Esophagus squamous epithelium (tissue), 4 donors: ENCODE data around the gene RAB8B.

Experiments used
- POLR2A ChIP-seq, 4 donors: fragments of 450-650 bp; IDR thresholded peaks; one replicate each; pipeline ENCODE4 v1.6.1; 2017; ENCODE audit warnings: antibody characterized with exemption in 4 of 4, mild to moderate bottlenecking in 4 of 4, moderate library complexity in 3 of 4
- TF ChIP-seq, protein P1 (sequence below), 6 experiments: fragments of 450-650 bp in 4 of 6; fragments of 200-600 bp in 2 of 6; sonication (generic) in 2 of 6; IDR thresholded peaks; one replicate each; pipeline ENCODE4 v1.5.1; 2016 to 2019; ENCODE audit warnings: antibody characterized with exemption in 6 of 6, mild to moderate bottlenecking in 4 of 6, moderate library complexity in 4 of 6

DNA sequence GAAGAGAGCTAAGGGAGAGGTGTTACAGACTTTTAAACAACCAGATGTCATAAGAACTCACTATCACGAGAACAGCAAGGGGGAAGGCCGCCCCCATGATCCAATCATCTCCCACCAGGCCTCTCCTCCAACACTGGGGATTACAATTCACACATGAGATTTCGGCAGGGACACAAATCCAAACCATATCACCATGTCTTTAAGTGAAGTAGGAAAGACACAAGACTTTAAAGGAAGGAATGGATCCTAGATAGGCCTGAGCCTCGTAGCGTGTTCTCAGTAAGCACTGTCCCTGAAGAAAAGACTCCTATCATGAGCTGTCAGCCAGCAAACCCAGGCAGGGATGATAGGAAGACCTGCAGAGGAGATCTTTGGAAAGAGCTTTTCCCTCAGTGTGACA is 17.0 kb upstream of the RAB8B start:
- TF ChIP-seq, protein P1, sequence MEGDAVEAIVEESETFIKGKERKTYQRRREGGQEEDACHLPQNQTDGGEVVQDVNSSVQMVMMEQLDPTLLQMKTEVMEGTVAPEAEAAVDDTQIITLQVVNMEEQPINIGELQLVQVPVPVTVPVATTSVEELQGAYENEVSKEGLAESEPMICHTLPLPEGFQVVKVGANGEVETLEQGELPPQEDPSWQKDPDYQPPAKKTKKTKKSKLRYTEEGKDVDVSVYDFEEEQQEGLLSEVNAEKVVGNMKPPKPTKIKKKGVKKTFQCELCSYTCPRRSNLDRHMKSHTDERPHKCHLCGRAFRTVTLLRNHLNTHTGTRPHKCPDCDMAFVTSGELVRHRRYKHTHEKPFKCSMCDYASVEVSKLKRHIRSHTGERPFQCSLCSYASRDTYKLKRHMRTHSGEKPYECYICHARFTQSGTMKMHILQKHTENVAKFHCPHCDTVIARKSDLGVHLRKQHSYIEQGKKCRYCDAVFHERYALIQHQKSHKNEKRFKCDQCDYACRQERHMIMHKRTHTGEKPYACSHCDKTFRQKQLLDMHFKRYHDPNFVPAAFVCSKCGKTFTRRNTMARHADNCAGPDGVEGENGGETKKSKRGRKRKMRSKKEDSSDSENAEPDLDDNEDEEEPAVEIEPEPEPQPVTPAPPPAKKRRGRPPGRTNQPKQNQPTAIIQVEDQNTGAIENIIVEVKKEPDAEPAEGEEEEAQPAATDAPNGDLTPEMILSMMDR (IDR thresholded peaks at IDR 0.05): no peak
- TF ChIP-seq POLR2A (IDR thresholded peaks at IDR 0.05): no peak
